ENCODE measurements around the gene B3GNT5. TPM values are rescaled to one million over a fixed set of nuclear protein-coding genes. Genes with fewer than 3 reads are reported as not detected.

B3GNT5 gene
- total and polyA plus RNA-seq, 2 experiments from 2014 or later = 0.69 to 1.7 TPM

GRCh38 chr3:183254487-183255347, 1.7 kb downstream of the B3GNT5 start:
- no peak for DNase-seq (ENCODE audit: low read depth in 1 of 2, low spot score in 1 of 2)
- Histone ChIP-seq H3K27me3 (peaks cover 46% of the 10 kb centered on the region), H3K4me1 (ENCODE audit: low read depth) (no peaks in the 10 kb centered on the region), H3K9me3 (ENCODE audit: low read depth) (no peaks in the 10 kb centered on the region), H3K27ac (no peak overlapping the region), H3K36me3 (no peaks in the 10 kb centered on the region), H3K4me3 (peak overlapping the region; percentile 56)
- no peak for TF ChIP-seq CTCF (IDR thresholded peaks at IDR 0.05; ENCODE audit: low read depth, low read length)

DNA sequence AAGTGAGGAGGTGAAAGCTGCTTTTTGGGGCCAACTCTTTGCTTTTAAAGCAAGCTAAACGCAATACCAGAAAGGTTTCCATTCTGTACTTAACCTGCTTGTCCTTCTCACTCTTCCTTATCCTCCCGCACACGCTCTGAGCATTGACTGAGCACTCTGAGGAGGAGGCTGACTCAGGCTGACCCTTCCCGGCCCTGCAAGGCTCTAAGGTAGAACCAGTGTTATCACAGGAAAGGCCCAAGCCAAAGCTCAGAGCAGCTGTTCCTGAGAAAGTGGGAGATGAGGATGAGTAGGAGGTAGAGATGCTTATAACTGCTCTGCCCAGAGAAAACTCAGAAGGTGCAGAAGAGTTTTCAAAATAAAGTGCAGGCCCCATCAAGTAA, 2.3 kb downstream of the B3GNT5 start:
- Histone ChIP-seq H3K27me3 (peaks cover 46% of the 10 kb centered on the region), H3K4me1 (ENCODE audit: low read depth) (no peaks in the 10 kb centered on the region)
- no peak for DNase-seq (ENCODE audit: low read depth in 1 of 2, low spot score in 1 of 2)

DNA sequence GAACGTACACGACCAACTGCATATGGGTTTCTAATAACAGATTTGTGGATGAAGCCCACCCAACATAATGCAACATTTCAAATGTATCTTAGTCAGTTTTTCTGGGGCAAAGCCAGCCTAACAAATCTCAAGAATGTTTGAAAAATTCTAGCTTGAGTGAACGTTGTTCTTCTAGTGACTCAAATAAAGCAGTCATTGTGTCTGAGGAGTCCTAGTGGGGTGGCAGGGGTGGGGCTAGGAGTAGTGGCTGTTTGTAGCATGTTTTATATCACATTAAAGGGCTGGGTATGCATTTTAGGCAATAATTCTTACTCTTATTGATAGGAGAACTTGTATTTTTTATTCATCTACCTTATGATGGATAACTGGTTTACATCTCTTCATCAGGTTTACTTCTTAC, 6.0 kb downstream of the B3GNT5 start:
- Histone ChIP-seq H3K27me3 (peaks cover 23% of the 10 kb centered on the region), H3K4me1 (ENCODE audit: low read depth) (no peaks in the 10 kb centered on the region), H3K4me3 (no peak overlapping the region), H3K36me3 (no peaks in the 10 kb centered on the region), H3K9me3 (ENCODE audit: low read depth) (no peaks in the 10 kb centered on the region), H3K27ac (no peak overlapping the region)
- TF ChIP-seq CTCF (IDR thresholded peaks at IDR 0.05; ENCODE audit: low read depth, low read length) = no peak
- DNase-seq (ENCODE audit: low read depth in 1 of 2, low spot score in 1 of 2) = no peak

More for the DNA sequence above, 2.3 kb downstream of the B3GNT5 start:
- Histone ChIP-seq H3K27ac (no peak overlapping the region), H3K36me3 (no peaks in the 10 kb centered on the region), H3K9me3 (ENCODE audit: low read depth) (no peaks in the 10 kb centered on the region), H3K4me3 (no peak overlapping the region)
- no peak for TF ChIP-seq CTCF (IDR thresholded peaks at IDR 0.05; ENCODE audit: low read depth, low read length)

- Histone ChIP-seq H3K36me3 (no peaks in the 10 kb centered on the region), H3K4me3 (no peak overlapping the region), H3K27me3 (peaks cover 17% of the 10 kb centered on the region), H3K4me1 (ENCODE audit: low read depth) (no peaks in the 10 kb centered on the region), H3K9me3 (ENCODE audit: low read depth) (no peaks in the 10 kb centered on the region), H3K27ac (no peak overlapping the region)
- DNase-seq (ENCODE audit: low read depth in 1 of 2, low spot score in 1 of 2) = no peak
- no peak for TF ChIP-seq CTCF (IDR thresholded peaks at IDR 0.05; ENCODE audit: low read depth, low read length)
Measured at GRCh38 chr3:183259621-183260020, 6.6 kb downstream of the B3GNT5 start.

DNA sequence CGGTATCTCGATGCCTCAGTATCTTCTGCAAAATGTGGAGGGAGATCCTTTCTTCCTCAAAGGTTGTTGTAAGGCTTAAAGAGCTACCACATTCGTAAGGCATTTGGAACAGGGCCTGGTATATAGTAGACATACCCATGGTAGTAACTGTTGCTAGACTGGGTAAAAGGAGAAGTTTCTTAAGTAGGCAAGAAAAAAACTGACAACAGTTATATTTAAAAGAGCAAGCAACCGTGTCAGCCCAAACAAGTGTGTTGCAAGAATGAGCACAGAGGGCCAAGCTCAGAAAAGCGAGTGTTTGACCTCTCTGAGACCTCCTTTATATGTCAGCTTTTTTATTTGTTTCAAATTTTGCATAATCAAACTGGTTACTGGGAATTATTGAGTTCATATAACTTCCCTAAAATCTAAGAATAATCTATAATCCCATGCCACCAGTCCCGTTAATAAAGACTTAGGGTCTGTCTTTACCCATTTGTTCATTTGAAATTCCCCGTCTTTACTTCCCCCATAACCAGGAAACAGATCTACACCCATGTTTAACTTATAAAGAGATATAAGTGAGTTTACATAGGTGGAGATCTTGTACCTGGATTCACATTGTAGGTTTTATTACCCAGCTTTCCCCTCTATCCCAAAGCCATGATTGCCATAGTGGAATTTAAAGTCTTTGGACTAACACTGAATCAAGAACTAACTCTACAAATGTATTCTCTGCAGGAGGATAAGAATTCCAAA, 7.3 kb downstream of the B3GNT5 start:
- Histone ChIP-seq H3K9me3 (ENCODE audit: low read depth) (no peaks in the 10 kb centered on the region), H3K4me3 (no peak overlapping the region), H3K27ac (no peak overlapping the region), H3K4me1 (ENCODE audit: low read depth) (no peaks in the 10 kb centered on the region), H3K36me3 (no peaks in the 10 kb centered on the region), H3K27me3 (peaks cover 10% of the 10 kb centered on the region)
- no peak for TF ChIP-seq CTCF (IDR thresholded peaks at IDR 0.05; ENCODE audit: low read depth, low read length)
- DNase-seq (ENCODE audit: low read depth in 1 of 2, low spot score in 1 of 2) = peak in 1 of 2 donors; percentile 60
